ENCODE results near the gene CDH6. TPM values are rescaled to one million over a fixed set of nuclear protein-coding genes. Genes with fewer than 3 reads are reported as not detected.

CDH6 gene
- 89.6 TPM for polyA plus RNA-seq (ENCODE audit: insufficient read length)
- long read RNA-seq, donor 1, full-length matches to known transcripts = 6 of 43 reads
- long read RNA-seq, donor 1, partial matches to known transcripts = 37 of 43 reads
- long read RNA-seq, donor 1, other reads (novel, unspliced or antisense) = 0 of 43 reads
- long read RNA-seq, donor 2, full-length matches to known transcripts = 10 of 17 reads
- long read RNA-seq, donor 2, partial matches to known transcripts = 7 of 17 reads
- long read RNA-seq, donor 2, other reads (novel, unspliced or antisense) = 0 of 17 reads
- long read RNA-seq, donor 3, full-length matches to known transcripts = 12 of 18 reads
- long read RNA-seq, donor 3, partial matches to known transcripts = 6 of 18 reads
- long read RNA-seq, donor 3, other reads (novel, unspliced or antisense) = 0 of 18 reads
- long read RNA-seq, donor 4 = 0 reads
- long read RNA-seq, donor 5, full-length matches to known transcripts = 11 of 19 reads
- long read RNA-seq, donor 5, partial matches to known transcripts = 8 of 19 reads
- long read RNA-seq, donor 5, other reads (novel, unspliced or antisense) = 0 of 19 reads
- long read RNA-seq, donor 6, full-length matches to known transcripts = 6 of 35 reads
- long read RNA-seq, donor 6, partial matches to known transcripts = 29 of 35 reads
- long read RNA-seq, donor 6, other reads (novel, unspliced or antisense) = 0 of 35 reads
- long read RNA-seq, donor 7, full-length matches to known transcripts = 5 of 23 reads
- long read RNA-seq, donor 7, partial matches to known transcripts = 18 of 23 reads
- long read RNA-seq, donor 7, other reads (novel, unspliced or antisense) = 0 of 23 reads
- long read RNA-seq, donor 8, full-length matches to known transcripts = 1 of 1 reads
- long read RNA-seq, donor 8, partial matches to known transcripts = 0 of 1 reads
- long read RNA-seq, donor 8, other reads (novel, unspliced or antisense) = 0 of 1 reads

- DNase-seq = peak; percentile 66
These were observed at the start of gene CDH6 for GRCh38 chr5:31193591-31194467. CDH6 (plus strand) TSS chr5:31193686; CDS start chr5:31267474, 73,788 bp downstream.

GRCh38 chr5:31144364-31144763, 49.1 kb upstream of the CDH6 start:
- no peak for DNase-seq

- no peak for DNase-seq
These were observed 44.5 kb upstream of the CDH6 start for GRCh38 chr5:31148959-31149475.

GRCh38 chr5:31153521-31153920, 40.0 kb upstream of the CDH6 start:
- DNase-seq = no peak

GRCh38 chr5:31156631-31157160, 36.8 kb upstream of the CDH6 start:
- no peak for DNase-seq

GRCh38 chr5:31157720-31158119, 35.8 kb upstream of the CDH6 start:
- no peak for DNase-seq

- no peak for DNase-seq
These were observed 34.8 kb upstream of the CDH6 start for GRCh38 chr5:31158686-31159085.

- peak; percentile 10 for DNase-seq
These were observed 31.7 kb upstream of the CDH6 start for GRCh38 chr5:31161781-31162181.

GRCh38 chr5:31165729-31166128, 27.8 kb upstream of the CDH6 start:
- DNase-seq = no peak

- DNase-seq = no peak
These were observed 24.1 kb upstream of the CDH6 start for GRCh38 chr5:31169379-31169778.

GRCh38 chr5:31172881-31173280, 20.6 kb upstream of the CDH6 start:
- no peak for DNase-seq

GRCh38 chr5:31173614-31174013, 19.9 kb upstream of the CDH6 start:
- no peak for DNase-seq

- no peak for DNase-seq
These were observed 12.0 kb upstream of the CDH6 start for GRCh38 chr5:31181376-31181987.

- DNase-seq = no peak
These were observed 11.3 kb upstream of the CDH6 start for GRCh38 chr5:31182136-31182535.

GRCh38 chr5:31185951-31186350, 7.5 kb upstream of the CDH6 start:
- DNase-seq = no peak

GRCh38 chr5:31186672-31187267, 6.7 kb upstream of the CDH6 start:
- no peak for DNase-seq

- no peak for DNase-seq
These were observed 5.9 kb upstream of the CDH6 start for GRCh38 chr5:31187591-31187990.

GRCh38 chr5:31192442-31192841, 1.0 kb upstream of the CDH6 start:
- DNase-seq = no peak

- DNase-seq = no peak
These were observed 370 bp upstream of the CDH6 start for GRCh38 chr5:31193116-31193515.

GRCh38 chr5:31194468-31194813, 955 bp downstream of the CDH6 start:
- no peak for DNase-seq
